ENCODE data around the gene KDM4D.
A peak's percentile ranks its signal among the peaks of the same experiment; 100 is the strongest.

KDM4D gene

DNA sequence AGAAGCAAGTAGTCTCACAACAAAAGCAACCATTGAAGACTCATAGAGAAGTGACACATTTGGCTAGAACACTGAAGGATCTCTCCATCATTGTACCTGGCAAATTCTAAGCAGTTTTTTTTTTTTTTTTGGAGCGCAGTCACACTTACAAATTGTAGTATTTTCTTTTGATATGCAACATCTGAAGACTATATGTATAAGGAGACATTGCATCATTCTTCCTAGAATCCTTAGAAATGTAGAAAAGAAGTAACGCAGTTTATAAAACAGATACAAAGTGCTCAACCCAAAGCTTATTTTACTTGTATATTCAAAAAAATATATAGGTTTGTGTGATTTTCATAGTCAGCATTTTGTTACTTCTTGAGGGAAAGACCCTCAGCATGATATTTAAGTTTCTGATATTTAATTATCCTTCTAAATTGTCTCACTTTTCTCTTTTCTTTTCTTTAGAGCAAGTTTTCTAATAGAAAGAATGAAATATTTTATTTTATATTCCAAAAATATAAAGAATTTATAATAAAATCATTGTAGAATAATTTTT lies 20.0 kb downstream of the KDM4D start:
- H3K4me3 ChIP-seq (replicated peaks; ENCODE audit: low read depth, low read length) = no peak overlapping the region
- TF ChIP-seq, protein P1, sequence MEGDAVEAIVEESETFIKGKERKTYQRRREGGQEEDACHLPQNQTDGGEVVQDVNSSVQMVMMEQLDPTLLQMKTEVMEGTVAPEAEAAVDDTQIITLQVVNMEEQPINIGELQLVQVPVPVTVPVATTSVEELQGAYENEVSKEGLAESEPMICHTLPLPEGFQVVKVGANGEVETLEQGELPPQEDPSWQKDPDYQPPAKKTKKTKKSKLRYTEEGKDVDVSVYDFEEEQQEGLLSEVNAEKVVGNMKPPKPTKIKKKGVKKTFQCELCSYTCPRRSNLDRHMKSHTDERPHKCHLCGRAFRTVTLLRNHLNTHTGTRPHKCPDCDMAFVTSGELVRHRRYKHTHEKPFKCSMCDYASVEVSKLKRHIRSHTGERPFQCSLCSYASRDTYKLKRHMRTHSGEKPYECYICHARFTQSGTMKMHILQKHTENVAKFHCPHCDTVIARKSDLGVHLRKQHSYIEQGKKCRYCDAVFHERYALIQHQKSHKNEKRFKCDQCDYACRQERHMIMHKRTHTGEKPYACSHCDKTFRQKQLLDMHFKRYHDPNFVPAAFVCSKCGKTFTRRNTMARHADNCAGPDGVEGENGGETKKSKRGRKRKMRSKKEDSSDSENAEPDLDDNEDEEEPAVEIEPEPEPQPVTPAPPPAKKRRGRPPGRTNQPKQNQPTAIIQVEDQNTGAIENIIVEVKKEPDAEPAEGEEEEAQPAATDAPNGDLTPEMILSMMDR (IDR thresholded peaks at IDR 0.05; ENCODE audit: low read depth, low read length, missing control alignments) = no peak
- DNase-seq (ENCODE audit: extremely low read depth, low read depth) = no peak

DNA sequence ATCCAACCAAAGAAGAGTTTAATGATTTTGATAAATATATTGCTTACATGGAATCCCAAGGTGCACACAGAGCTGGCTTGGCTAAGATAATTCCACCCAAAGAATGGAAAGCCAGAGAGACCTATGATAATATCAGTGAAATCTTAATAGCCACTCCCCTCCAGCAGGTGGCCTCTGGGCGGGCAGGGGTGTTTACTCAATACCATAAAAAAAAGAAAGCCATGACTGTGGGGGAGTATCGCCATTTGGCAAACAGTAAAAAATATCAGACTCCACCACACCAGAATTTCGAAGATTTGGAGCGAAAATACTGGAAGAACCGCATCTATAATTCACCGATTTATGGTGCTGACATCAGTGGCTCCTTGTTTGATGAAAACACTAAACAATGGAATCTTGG lies 23.9 kb downstream of the KDM4D start:
- no peak overlapping the region for H3K4me3 ChIP-seq (replicated peaks; ENCODE audit: low read depth, low read length)

DNA sequence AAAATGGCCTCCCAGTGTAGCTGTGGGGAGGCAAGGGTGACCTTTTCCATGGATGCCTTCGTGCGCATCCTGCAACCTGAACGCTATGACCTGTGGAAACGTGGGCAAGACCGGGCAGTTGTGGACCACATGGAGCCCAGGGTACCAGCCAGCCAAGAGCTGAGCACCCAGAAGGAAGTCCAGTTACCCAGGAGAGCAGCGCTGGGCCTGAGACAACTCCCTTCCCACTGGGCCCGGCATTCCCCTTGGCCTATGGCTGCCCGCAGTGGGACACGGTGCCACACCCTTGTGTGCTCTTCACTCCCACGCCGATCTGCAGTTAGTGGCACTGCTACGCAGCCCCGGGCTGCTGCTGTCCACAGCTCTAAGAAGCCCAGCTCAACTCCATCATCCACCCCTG lies 24.8 kb downstream of the KDM4D start:
- DNase-seq (ENCODE audit: extremely low read depth, low read depth) = no peak
- TF ChIP-seq, protein P1 (IDR thresholded peaks at IDR 0.05; ENCODE audit: low read depth, low read length, missing control alignments) = no peak
- no peak overlapping the region for H3K4me3 ChIP-seq (replicated peaks; ENCODE audit: low read depth, low read length)

More for the DNA sequence above, 23.9 kb downstream of the KDM4D start:
- DNase-seq (ENCODE audit: extremely low read depth, low read depth) = no peak
- TF ChIP-seq, protein P1 (IDR thresholded peaks at IDR 0.05; ENCODE audit: low read depth, low read length, missing control alignments) = peak; percentile 26

DNA sequence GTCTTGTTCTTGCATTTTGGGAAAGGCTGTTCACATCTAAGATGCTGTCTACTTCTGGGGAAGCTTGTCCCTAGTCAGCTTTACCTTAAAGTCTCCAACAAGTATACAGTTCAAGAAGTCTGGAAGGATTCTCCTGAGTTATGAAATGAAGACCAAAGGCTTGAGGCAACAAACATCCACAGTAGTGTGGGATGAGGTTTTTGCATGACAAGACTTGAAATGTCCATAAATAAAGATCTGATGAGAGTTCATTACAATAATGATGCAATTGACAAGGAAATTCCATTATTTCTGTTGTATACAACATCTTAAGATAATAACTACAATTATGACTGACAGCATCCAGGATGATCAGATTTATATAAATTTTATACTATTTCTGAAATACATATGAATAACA lies 30.2 kb downstream of the KDM4D start:
- DNase-seq (ENCODE audit: extremely low read depth, low read depth) = no peak
- H3K4me3 ChIP-seq (replicated peaks; ENCODE audit: low read depth, low read length) = no peak overlapping the region
- TF ChIP-seq, protein P1 (IDR thresholded peaks at IDR 0.05; ENCODE audit: low read depth, low read length, missing control alignments) = no peak

DNA sequence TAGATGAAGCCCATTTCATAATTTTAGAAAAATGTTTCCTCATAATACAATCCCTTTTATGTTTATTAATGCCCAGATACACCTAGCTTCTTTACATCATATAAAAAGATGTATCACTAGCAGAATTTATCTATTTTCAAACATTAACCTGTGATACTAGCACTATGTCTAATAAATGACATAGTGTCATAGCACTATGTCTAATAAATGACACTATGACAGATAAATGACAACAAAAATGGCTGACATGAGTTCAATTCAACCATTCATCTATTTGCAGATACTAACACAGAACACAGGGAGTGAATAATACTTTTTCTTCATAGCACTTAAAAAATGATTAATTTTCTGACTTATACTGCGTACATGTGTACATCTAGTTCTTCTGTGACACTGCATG lies 32.1 kb downstream of the KDM4D start:
- no peak overlapping the region for H3K4me3 ChIP-seq (replicated peaks; ENCODE audit: low read depth, low read length)
- no peak for DNase-seq (ENCODE audit: extremely low read depth, low read depth)
- TF ChIP-seq, protein P1 (IDR thresholded peaks at IDR 0.05; ENCODE audit: low read depth, low read length, missing control alignments) = no peak

DNA sequence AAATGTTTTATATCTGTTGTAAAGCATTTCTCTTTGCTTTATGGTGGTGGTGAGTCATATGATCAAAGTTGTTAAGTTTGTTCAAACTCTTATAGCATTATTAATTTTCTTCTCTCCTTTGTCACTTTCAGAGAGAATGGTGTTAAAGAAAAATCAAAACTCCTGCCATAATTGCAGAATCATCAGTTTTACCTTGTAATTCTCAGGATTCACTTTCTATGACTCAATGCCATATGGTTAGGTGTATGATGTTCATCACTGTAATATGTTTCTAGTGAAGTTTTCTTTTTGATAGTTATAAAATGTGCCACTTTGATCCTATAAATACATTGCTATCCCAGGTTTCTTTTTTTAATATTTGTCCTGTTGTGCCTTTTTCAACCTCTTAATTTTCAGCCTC lies 37.9 kb downstream of the KDM4D start:
- TF ChIP-seq, protein P1 (IDR thresholded peaks at IDR 0.05; ENCODE audit: low read depth, low read length, missing control alignments) = no peak
- no peak overlapping the region for H3K4me3 ChIP-seq (replicated peaks; ENCODE audit: low read depth, low read length)
- no peak for DNase-seq (ENCODE audit: extremely low read depth, low read depth)

Measured in HFF-Myc (cell line).